ENCODE results near the gene MRPL14. TPM values are rescaled to one million over a fixed set of nuclear protein-coding genes. Genes with fewer than 3 reads are reported as not detected.

Gene MRPL14
- total and polyA plus RNA-seq, 9 of the 15 experiments (the other 6 are each of a cell fraction or from before 2014, with no cell fraction given), result 126 to 424 (median 165) TPM

- no peak for TF ChIP-seq ZNF609 (CRISPR knock-in tag; IDR thresholded peaks at IDR 0.05; ENCODE audit: borderline replicate concordance)
- no peak for TF ChIP-seq ZNF165 (CRISPR knock-in tag; IDR thresholded peaks at IDR 0.05; ENCODE audit: borderline replicate concordance)
- 0 out of 2 replicates have a peak, but pooled peaks have one; percentile 34 for TF ChIP-seq MTA2 (IDR thresholded peaks at IDR 0.05; ENCODE audit: low read depth)
- TF ChIP-seq SRF (CRISPR knock-in tag; IDR thresholded peaks at IDR 0.05), result 0 out of 4 replicates have a peak, but pooled peaks of 1 of the 2 experiments have one; percentile 0
- TF ChIP-seq LARP7 (IDR thresholded peaks at IDR 0.05), result no peak
- peak; percentile 56; the same call in 1 of the 2 replicates for TF ChIP-seq PHF21A (IDR thresholded peaks at IDR 0.05; ENCODE audit: borderline replicate concordance, low read depth)
- TF ChIP-seq ZBTB7A (IDR thresholded peaks at IDR 0.05; ENCODE audit: borderline replicate concordance, control insufficient read depth, low read depth, low read length), result peak; percentile 70
- TF ChIP-seq RBM14 (IDR thresholded peaks at IDR 0.05; ENCODE audit: borderline replicate concordance, insufficient read depth, low read depth, low read length), result no peak
- no peak for TF ChIP-seq SNAPC5 (CRISPR knock-in tag; IDR thresholded peaks at IDR 0.05)
- no peak for TF ChIP-seq ATF2 (CRISPR knock-in tag; IDR thresholded peaks at IDR 0.05)
- TF ChIP-seq ZNF639 (CRISPR knock-in tag; conservative IDR thresholded peaks at IDR 0.05 in 1 of 2, IDR thresholded peaks at IDR 0.05 in 1 of 2), result peak in 1 of 2 experiments; percentile 77; a peak in 1 of 4 replicates
- TF ChIP-seq ZNF347 (CRISPR knock-in tag; IDR thresholded peaks at IDR 0.05; ENCODE audit: low read depth), result no peak
- peak; percentile 41 for TF ChIP-seq ARID1B (IDR thresholded peaks at IDR 0.05)
- TF ChIP-seq TEAD1 (CRISPR knock-in tag; IDR thresholded peaks at IDR 0.05), result no peak
- no peak for TF ChIP-seq HDAC3 (IDR thresholded peaks at IDR 0.05; ENCODE audit: borderline replicate concordance, partially characterized antibody)
- TF ChIP-seq ZNF224 (CRISPR knock-in tag; IDR thresholded peaks at IDR 0.05), result no peak
- TF ChIP-seq ZNF707 (CRISPR knock-in tag; conservative IDR thresholded peaks at IDR 0.05), result no peak
- TF ChIP-seq NFYB (IDR thresholded peaks at IDR 0.05; ENCODE audit: extremely low read depth, insufficient read length), result no peak
- TF ChIP-seq MLLT1 (IDR thresholded peaks at IDR 0.05), result peak; percentile 75 to 92
These were observed 52.8 kb downstream of the MRPL14 start (continued) for GRCh38 chr6:44074439-44074812.

All from K562 (cell line).